GM18526 (cell line): ENCODE data around the gene TMIE.

Source experiments
- POLR2A ChIP-seq: IDR thresholded peaks from 3 replicates; pipeline ENCODE4 v1.6.1; 2011; ENCODE audit not compliant: insufficient read length; ENCODE audit errors: extremely low read depth

TMIE gene

GRCh38 chr3:46675426-46675825 is 25.8 kb upstream of the TMIE start:
- TF ChIP-seq POLR2A, result no peak

- TF ChIP-seq POLR2A, result no peak
Measured at GRCh38 chr3:46675843-46676567, 25.2 kb upstream of the TMIE start.

- no peak for TF ChIP-seq POLR2A
Measured at GRCh38 chr3:46676601-46677410, 24.4 kb upstream of the TMIE start.

- no peak for TF ChIP-seq POLR2A
Measured at GRCh38 chr3:46677411-46677726, 23.8 kb upstream of the TMIE start.

- TF ChIP-seq POLR2A, result no peak
Measured at GRCh38 chr3:46678280-46678679, 22.9 kb upstream of the TMIE start.

- no peak for TF ChIP-seq POLR2A
Measured at GRCh38 chr3:46679681-46680080, 21.5 kb upstream of the TMIE start.

- no peak for TF ChIP-seq POLR2A
Measured at GRCh38 chr3:46680298-46680826, 20.8 kb upstream of the TMIE start.

GRCh38 chr3:46681387-46681786 is 19.8 kb upstream of the TMIE start:
- TF ChIP-seq POLR2A, result no peak

- TF ChIP-seq POLR2A, result no peak
Measured at GRCh38 chr3:46681856-46682540, 19.2 kb upstream of the TMIE start.

GRCh38 chr3:46682974-46683373 is 18.2 kb upstream of the TMIE start:
- no peak for TF ChIP-seq POLR2A

- no peak for TF ChIP-seq POLR2A
Measured at GRCh38 chr3:46684891-46685290, 16.3 kb upstream of the TMIE start.

GRCh38 chr3:46685446-46685845 is 15.7 kb upstream of the TMIE start:
- TF ChIP-seq POLR2A, result no peak

GRCh38 chr3:46690798-46691197 is 10.4 kb upstream of the TMIE start:
- TF ChIP-seq POLR2A, result no peak

- TF ChIP-seq POLR2A, result no peak
Measured at GRCh38 chr3:46692566-46692990, 8.6 kb upstream of the TMIE start.

- TF ChIP-seq POLR2A, result no peak
Measured at GRCh38 chr3:46693038-46693891, 7.9 kb upstream of the TMIE start, which contains the start of gene ALS2CL. ALS2CL (minus strand) TSS chr3:46693679; CDS start chr3:46689440, 4,239 bp downstream.
